22Rv1 (cell line): ENCODE results near the gene ZNF30.

Experiments
- ZFX ChIP-seq: fragments of 450-650 bp; IDR thresholded peaks from 2 replicates; pipeline ENCODE4 v1.6.1; 2017; ENCODE audit warnings: antibody characterized with exemption, borderline replicate concordance
- TF ChIP-seq, protein P1 (sequence below): fragments of 450-650 bp; IDR thresholded peaks from 2 replicates; pipeline ENCODE4 v1.5.1; 2017; ENCODE audit warnings: mild to moderate bottlenecking

DNA sequence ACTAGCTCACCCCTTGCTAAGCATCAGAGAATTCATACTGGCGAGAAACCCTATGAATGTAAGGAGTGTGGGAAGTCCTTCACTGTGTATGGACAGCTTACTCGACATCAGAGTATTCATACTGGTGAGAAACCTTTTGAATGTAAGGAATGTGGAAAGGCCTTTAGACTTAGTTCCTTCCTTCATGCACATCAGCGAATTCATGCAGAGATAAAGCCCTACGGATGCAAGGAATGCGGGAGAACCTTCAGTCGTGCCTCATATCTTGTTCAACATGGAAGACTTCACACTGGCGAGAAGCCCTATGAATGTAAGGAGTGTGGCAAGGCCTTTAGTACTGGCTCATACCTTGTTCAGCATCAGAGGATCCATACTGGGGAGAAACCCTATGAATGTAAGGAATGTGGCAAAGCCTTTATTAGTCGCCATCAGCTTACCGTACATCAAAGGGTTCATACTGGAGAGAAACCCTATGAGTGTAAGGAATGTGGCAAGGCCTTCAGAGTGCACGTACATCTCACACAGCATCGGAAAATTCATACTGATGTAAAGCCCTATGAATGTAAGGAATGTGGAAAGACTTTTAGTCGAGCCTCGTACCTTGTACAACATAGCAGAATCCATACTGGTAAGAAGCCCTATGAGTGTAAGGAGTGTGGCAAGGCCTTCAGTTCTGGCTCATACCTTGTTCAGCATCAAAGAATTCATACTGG is 17.3 kb downstream of the ZNF30 start:
- TF ChIP-seq, protein P1, sequence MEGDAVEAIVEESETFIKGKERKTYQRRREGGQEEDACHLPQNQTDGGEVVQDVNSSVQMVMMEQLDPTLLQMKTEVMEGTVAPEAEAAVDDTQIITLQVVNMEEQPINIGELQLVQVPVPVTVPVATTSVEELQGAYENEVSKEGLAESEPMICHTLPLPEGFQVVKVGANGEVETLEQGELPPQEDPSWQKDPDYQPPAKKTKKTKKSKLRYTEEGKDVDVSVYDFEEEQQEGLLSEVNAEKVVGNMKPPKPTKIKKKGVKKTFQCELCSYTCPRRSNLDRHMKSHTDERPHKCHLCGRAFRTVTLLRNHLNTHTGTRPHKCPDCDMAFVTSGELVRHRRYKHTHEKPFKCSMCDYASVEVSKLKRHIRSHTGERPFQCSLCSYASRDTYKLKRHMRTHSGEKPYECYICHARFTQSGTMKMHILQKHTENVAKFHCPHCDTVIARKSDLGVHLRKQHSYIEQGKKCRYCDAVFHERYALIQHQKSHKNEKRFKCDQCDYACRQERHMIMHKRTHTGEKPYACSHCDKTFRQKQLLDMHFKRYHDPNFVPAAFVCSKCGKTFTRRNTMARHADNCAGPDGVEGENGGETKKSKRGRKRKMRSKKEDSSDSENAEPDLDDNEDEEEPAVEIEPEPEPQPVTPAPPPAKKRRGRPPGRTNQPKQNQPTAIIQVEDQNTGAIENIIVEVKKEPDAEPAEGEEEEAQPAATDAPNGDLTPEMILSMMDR = no peak
- no peak for TF ChIP-seq ZFX
